ENCODE data around the gene ZC3H12C.

ZC3H12C gene

GRCh38 chr11:110110854-110111253, 17.7 kb downstream of the ZC3H12C start:
- Histone ChIP-seq H3K36me3 (no peaks in the 10 kb centered on the region), H3K27me3 (ENCODE audit: insufficient read depth, low read depth, severe bottlenecking) (no peaks in the 10 kb centered on the region), H3K9me3 (ENCODE audit: severe bottlenecking) (peaks cover 9% of the 10 kb centered on the region), H3K27ac (no peak overlapping the region), H3K4me3 (ENCODE audit: low read depth, low read length) (no peak overlapping the region)
- no peak for DNase-seq
- TF ChIP-seq CTCF (IDR thresholded peaks at IDR 0.05; ENCODE audit: low read depth, low read length) = no peak

- Histone ChIP-seq H3K4me3 (ENCODE audit: low read depth, low read length) (no peak overlapping the region), H3K36me3 (no peaks in the 10 kb centered on the region), H3K27me3 (ENCODE audit: insufficient read depth, low read depth, severe bottlenecking) (no peaks in the 10 kb centered on the region), H3K9me3 (ENCODE audit: severe bottlenecking) (no peaks in the 10 kb centered on the region), H3K27ac (no peak overlapping the region)
- no peak for TF ChIP-seq CTCF (IDR thresholded peaks at IDR 0.05; ENCODE audit: low read depth, low read length)
- no peak for DNase-seq
Observed at GRCh38 chr11:110112457-110112856, 19.3 kb downstream of the ZC3H12C start.

- no peak for TF ChIP-seq CTCF (IDR thresholded peaks at IDR 0.05; ENCODE audit: low read depth, low read length)
- H3K36me3 ChIP-seq = no peaks in the 10 kb centered on the region
- no peaks in the 10 kb centered on the region for H3K27me3 ChIP-seq (ENCODE audit: insufficient read depth, low read depth, severe bottlenecking)
- no peaks in the 10 kb centered on the region for H3K9me3 ChIP-seq (ENCODE audit: severe bottlenecking)
- H3K27ac ChIP-seq = no peak overlapping the region
- no peak for DNase-seq
- no peak overlapping the region for H3K4me3 ChIP-seq (ENCODE audit: low read depth, low read length)
Observed at GRCh38 chr11:110113505-110113904, 20.3 kb downstream of the ZC3H12C start.

- DNase-seq = no peak
- Histone ChIP-seq H3K36me3 (no peaks in the 10 kb centered on the region), H3K27me3 (ENCODE audit: insufficient read depth, low read depth, severe bottlenecking) (no peaks in the 10 kb centered on the region), H3K9me3 (ENCODE audit: severe bottlenecking) (no peaks in the 10 kb centered on the region), H3K4me3 (ENCODE audit: low read depth, low read length) (no peak overlapping the region), H3K27ac (no peak overlapping the region)
- TF ChIP-seq CTCF (IDR thresholded peaks at IDR 0.05; ENCODE audit: low read depth, low read length) = no peak
Observed at GRCh38 chr11:110113973-110114372, 20.8 kb downstream of the ZC3H12C start.

- no peaks in the 10 kb centered on the region for H3K9me3 ChIP-seq (ENCODE audit: severe bottlenecking)
- no peak for TF ChIP-seq CTCF (IDR thresholded peaks at IDR 0.05; ENCODE audit: low read depth, low read length)
- no peaks in the 10 kb centered on the region for H3K27me3 ChIP-seq (ENCODE audit: insufficient read depth, low read depth, severe bottlenecking)
- no peaks in the 10 kb centered on the region for H3K36me3 ChIP-seq
- H3K4me3 ChIP-seq (ENCODE audit: low read depth, low read length) = no peak overlapping the region
- no peak for DNase-seq
- H3K27ac ChIP-seq = no peak overlapping the region
Observed at GRCh38 chr11:110119317-110119716, 26.1 kb downstream of the ZC3H12C start.

GRCh38 chr11:110121204-110121603, 28.0 kb downstream of the ZC3H12C start:
- DNase-seq = no peak
- Histone ChIP-seq H3K36me3 (no peaks in the 10 kb centered on the region), H3K27me3 (ENCODE audit: insufficient read depth, low read depth, severe bottlenecking) (no peaks in the 10 kb centered on the region), H3K27ac (no peak overlapping the region), H3K4me3 (ENCODE audit: low read depth, low read length) (no peak overlapping the region), H3K9me3 (ENCODE audit: severe bottlenecking) (no peaks in the 10 kb centered on the region)
- no peak for TF ChIP-seq CTCF (IDR thresholded peaks at IDR 0.05; ENCODE audit: low read depth, low read length)
